ENCODE data around the gene SLC66A2.

GRCh38 chr18:79874553-79875530 is 76.6 kb downstream of the SLC66A2 start:
- TF ChIP-seq CTCF (IDR thresholded peaks at IDR 0.05; ENCODE audit: low read length) = no peak
- no peak for TF ChIP-seq EZH2 (optimal IDR thresholded peaks at IDR 0.05; ENCODE audit: low read depth, low read length)
- no peak for TF ChIP-seq EZH2phosphoT487 (IDR thresholded peaks at IDR 0.05; ENCODE audit: low read length)

All from MM.1S (cell line).